Lung (tissue), 12 donors: ENCODE measurements around the gene ANGEL2. TPM values are rescaled to one million over a fixed set of nuclear protein-coding genes. Genes with fewer than 3 reads are reported as not detected.

Source experiments
- ATAC-seq: fragments of 200-7000 bp; cut with Tn5 transposase; one replicate; pipeline ENCODE4 v1.9.1; 2020; ENCODE audit warnings: moderate number of reproducible peaks; ENCODE audit not compliant: insufficient read depth, low FRiP score
- DNase-seq, 3 donors: peaks; one replicate each; pipeline ENCODE4 v3.0.0-alpha.2; 2013 to 2017
- H3K27ac ChIP-seq, 2 donors: one replicate each; pipeline ENCODE4 v1.5.1; 2013; ENCODE audit warnings: mild to moderate bottlenecking in 2 of 2, moderate library complexity in 2 of 2, control low read depth in 1 of 2, inconsistent platforms in 1 of 2, low read depth in 1 of 2, low read length in 1 of 2
- H3K27me3 ChIP-seq, 3 donors: one replicate each; pipeline ENCODE4 v1.5.1; 2013; ENCODE audit warnings: low read length in 2 of 3; ENCODE audit not compliant: control insufficient read depth in 3 of 3, insufficient read depth in 3 of 3
- H3K36me3 ChIP-seq, 4 donors: one replicate each; pipeline ENCODE4 v1.5.1; 2013; ENCODE audit warnings: low read length in 4 of 4, mild to moderate bottlenecking in 1 of 4, moderate library complexity in 1 of 4; ENCODE audit not compliant: control insufficient read depth in 4 of 4, insufficient read depth in 4 of 4
- H3K4me1 ChIP-seq, 5 donors: one replicate each; pipeline ENCODE4 v1.5.1; 2013; ENCODE audit warnings: low read length in 5 of 5, mild to moderate bottlenecking in 2 of 5, moderate library complexity in 1 of 5; ENCODE audit not compliant: control insufficient read depth in 5 of 5, insufficient read depth in 5 of 5
- H3K4me3 ChIP-seq: one replicate; pipeline ENCODE4 v1.5.1; 2013; ENCODE audit warnings: mild to moderate bottlenecking, control low read depth, moderate library complexity
- H3K9ac ChIP-seq, 2 donors: one replicate each; pipeline ENCODE4 v1.5.1; 2013; ENCODE audit warnings: low read length in 2 of 2, control low read depth in 1 of 2; ENCODE audit not compliant: insufficient read depth in 1 of 2
- H3K9me3 ChIP-seq, 4 donors: one replicate each; pipeline ENCODE4 v1.5.1; 2013; ENCODE audit warnings: low read length in 3 of 4, mild to moderate bottlenecking in 1 of 4, moderate library complexity in 1 of 4; ENCODE audit not compliant: control insufficient read depth in 4 of 4, insufficient read depth in 3 of 4
- CTCF ChIP-seq: IDR thresholded peaks from 2 replicates; pipeline ENCODE4 v1.5.1; 2012; ENCODE audit warnings: mild to moderate bottlenecking; ENCODE audit errors: control extremely low read depth, extremely low read depth
- WGBS, 2 donors: extraction: QIAGEN DNeasy Blood & Tissue Kit; methylation state at CpG; one replicate each; pipeline ENCODE4 v1.1.7; 2013; 5-methylcytosine and 5-hydroxymethylcytosine counted together
- polyA plus RNA-seq, 2 donors: library from polyadenylated mRNA; stranded (reverse); fragments of 200-250 nt; gene quantifications; one replicate each; pipeline ENCODE4 v1.2.1, GENCODE V29; 2013
- total RNA-seq, 2 donors: library from RNA; depleted of rRNA in 1 of 2; stranded (reverse); fragments of >200 nt in 1 of 2; gene quantifications; one replicate each; pipeline ENCODE4 v1.2.1, GENCODE V29; 2014 to 2021
- donor health status: control.
- donor health status: control.
- donor health status: Bipolar disorder and iron deficiency.
- donor health status: healthy.
- donor health status: DM: yes; HTN: yes; CAD: no.

The ANGEL2 gene
- total and polyA plus RNA-seq, 4 donors, result 13.7 to 53.7 (median 29.0) TPM

DNA sequence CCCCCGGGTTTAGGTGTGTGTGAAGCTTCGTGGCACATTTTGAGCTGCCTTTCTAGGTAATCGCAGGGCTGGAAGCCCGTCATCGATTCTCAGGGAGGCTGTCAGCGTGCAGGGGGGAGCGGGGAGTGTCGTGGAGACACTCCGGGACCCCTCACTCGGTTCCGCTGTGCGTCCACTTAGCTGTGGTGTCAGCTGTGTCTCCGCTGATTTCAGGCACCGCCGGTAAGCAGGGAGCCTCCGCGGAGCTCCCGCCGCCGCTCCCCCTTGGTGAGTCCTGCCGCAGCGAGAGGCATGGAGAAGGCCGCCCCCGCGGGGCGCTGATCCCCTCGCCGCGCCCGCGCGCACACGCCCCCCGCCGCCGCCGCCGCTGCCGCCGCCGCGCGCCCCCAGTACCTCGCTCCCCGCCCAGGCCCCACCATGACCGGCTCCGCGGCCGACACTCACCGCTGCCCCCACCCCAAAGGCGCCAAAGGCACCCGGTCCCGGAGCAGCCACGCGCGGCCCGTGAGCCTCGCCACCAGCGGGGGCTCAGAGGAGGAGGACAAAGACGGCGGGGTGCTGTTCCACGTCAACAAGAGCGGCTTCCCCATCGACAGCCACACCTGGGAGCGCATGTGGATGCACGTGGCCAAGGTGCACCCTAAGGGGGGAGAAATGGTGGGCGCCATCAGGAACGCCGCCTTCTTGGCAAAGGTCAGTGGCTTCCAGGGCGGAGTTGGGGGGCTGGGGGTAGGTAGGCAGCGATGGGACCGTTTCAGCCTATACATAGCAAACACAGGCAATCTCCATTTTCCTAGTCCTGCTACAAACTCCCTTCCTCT, 64.3 kb downstream of the ANGEL2 start:
- DNase-seq (peak in 2 of 3 donors; percentile 26 to 33), ATAC-seq (no peak)
- Histone ChIP-seq H3K9me3 (peaks cover 0 to 2% (median 0%) of the 10 kb centered on the region in 4 donors), H3K27me3 (no peaks in the 10 kb centered on the region), H3K4me3 (no peak overlapping the region), H3K27ac (no peak overlapping the region), H3K36me3 (peaks cover 0 to 11% (median 2%) of the 10 kb centered on the region in 4 donors), H3K4me1 (peaks cover 0 to 25% (median 3%) of the 10 kb centered on the region in 5 donors), H3K9ac (peak overlapping the region in 1 of 2 donors; percentile 74)
- no peak for TF ChIP-seq CTCF
- WGBS, 2 donors, result 8% methylated on average over 62 to 72 of the region's 72 CpGs

DNA sequence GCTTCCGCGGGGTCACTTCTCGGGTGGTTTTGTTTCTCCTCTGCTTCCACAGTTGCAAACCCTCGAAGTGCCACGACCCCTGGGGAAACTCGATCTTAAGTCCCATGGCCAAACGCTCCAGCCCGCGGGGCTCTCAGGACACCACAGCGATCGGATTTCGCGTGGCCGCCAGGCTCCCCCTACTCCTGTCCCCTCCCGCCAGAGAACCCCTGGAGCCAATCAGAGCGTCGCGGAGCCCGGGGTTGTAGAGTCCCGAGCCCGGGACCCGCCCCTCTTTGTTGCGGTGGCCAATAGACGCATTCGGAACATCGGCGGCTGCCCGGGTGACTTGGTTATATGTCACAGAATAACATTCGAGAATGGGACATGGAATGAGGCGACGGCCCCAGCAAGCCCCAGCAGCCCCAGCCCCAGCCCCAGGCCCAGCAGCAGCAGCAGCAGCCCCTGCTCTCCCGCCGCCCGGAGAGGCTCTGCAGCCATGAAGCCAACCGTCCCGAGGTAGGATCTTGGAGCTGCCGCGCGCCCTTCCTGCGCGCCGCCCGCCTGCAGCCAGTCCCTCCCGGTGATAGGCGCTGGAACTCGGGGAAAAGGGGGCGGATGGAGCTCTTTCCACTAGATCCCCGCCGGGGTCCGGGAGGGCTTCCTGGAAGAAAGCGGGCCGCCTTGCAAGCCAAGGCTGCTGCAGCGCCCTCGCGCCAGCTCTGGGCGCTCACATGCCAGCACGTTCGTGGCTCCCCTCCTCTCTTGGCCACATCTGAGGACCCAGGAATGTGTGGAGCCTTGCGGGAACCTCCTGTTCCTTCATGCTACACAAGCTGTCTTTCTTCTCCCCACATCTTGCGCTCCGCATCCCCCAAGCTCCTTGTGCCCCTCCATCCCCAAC, 65.2 kb downstream of the ANGEL2 start, which contains the start of gene VASH2:
Gene VASH2, plus strand, starts transcription at position 299 of the 883 bp plus-strand sequence. CDS start 1,002 bp downstream, outside the sequence.
- H3K36me3 ChIP-seq, result peaks cover 0 to 6% (median 2%) of the 10 kb centered on the region in 4 donors
- no peak for TF ChIP-seq CTCF
- H3K27ac ChIP-seq, result no peak within 1 kb of the TSS
- peak within 1 kb of the TSS in 1 of 2 donors; percentile 74 for H3K9ac ChIP-seq
- no peaks in the 10 kb centered on the region for H3K27me3 ChIP-seq
- DNase-seq (peak; percentile 93 to 97 (median 96)), ATAC-seq (peak; percentile 92)
- peaks cover 0 to 2% (median 0%) of the 10 kb centered on the region in 4 donors for H3K9me3 ChIP-seq
- peaks cover 0 to 25% (median 3%) of the 10 kb centered on the region in 5 donors for H3K4me1 ChIP-seq
- H3K4me3 ChIP-seq, result no peak within 1 kb of the TSS
- 0 to 1% methylated on average over 61 of the region's 61 CpGs for WGBS, 2 donors

DNA sequence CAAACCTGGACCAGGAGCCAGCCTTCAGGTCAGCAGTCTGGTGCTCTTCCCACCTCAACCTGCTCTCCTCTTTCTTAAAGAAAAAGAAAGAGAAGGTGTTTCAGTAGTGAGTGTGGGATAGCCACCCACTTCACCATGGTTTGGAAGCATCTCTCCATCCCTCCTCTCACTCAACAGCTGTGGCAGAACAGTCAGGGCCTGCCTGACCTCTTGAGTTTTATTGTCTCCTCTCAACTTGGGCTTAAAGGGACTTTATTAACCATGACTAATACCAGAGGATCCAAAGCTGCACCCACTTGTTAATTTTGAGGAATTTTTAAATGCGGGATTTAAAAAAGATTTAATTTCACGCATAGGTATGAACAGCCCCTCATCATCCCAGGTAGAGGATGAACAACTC, 65.9 kb downstream of the ANGEL2 start:
- TF ChIP-seq CTCF, result no peak
- ATAC-seq, result no peak
- WGBS, 2 donors, result 40 to 53% methylated on average over 2 of the region's 2 CpGs
- Histone ChIP-seq H3K27ac (no peak overlapping the region), H3K27me3 (no peaks in the 10 kb centered on the region), H3K9me3 (peaks cover 0 to 2% (median 0%) of the 10 kb centered on the region in 4 donors), H3K4me1 (peaks cover 0 to 25% (median 3%) of the 10 kb centered on the region in 5 donors), H3K9ac (no peak overlapping the region), H3K4me3 (no peak overlapping the region), H3K36me3 (peaks cover 0 to 5% (median 1%) of the 10 kb centered on the region in 4 donors)
- DNase-seq, result no peak
